Breast epithelium (tissue), 4 donors: ENCODE results near the gene RIT2. TPM values are rescaled to one million over a fixed set of nuclear protein-coding genes. Genes with fewer than 3 reads are reported as not detected.

Experiments
- DNase-seq, 2 donors: peaks; one replicate each; pipeline ENCODE4 v3.0.0-alpha.2; 2019; ENCODE audit warnings: low spot score in 2 of 2
- H3K27ac ChIP-seq, 2 donors: fragments of 200-600 bp; sonication (generic) in 1 of 2; one replicate each; pipeline ENCODE4 v1.5.1; 2016 to 2019; ENCODE audit warnings: mild to moderate bottlenecking in 1 of 2
- H3K27me3 ChIP-seq, 2 donors: fragments of 200-600 bp; sonication (generic) in 1 of 2; one replicate each; pipeline versions ENCODE4 v1.5.1 to v1.6.0; 2017 to 2019; ENCODE audit warnings: control low read depth in 1 of 2, mild to moderate bottlenecking in 1 of 2
- H3K36me3 ChIP-seq: fragments of 200-600 bp; one replicate; pipeline ENCODE4 v1.5.1; 2019
- H3K4me1 ChIP-seq, 2 donors: fragments of 200-600 bp; sonication (generic); one replicate each; pipeline ENCODE4 v1.5.1; 2016 to 2019; ENCODE audit warnings: control low read depth in 1 of 2
- H3K4me3 ChIP-seq, 3 donors: fragments of 200-600 bp; sonication (generic); 1 replicate in 2 of 3; 2 replicates in 1 of 3; pipeline ENCODE4 v1.5.1; 2016 to 2019; ENCODE audit warnings: mild to moderate bottlenecking in 3 of 3, moderate library complexity in 2 of 3
- H3K9me3 ChIP-seq, 2 donors: fragments of 200-600 bp; sonication (generic) in 1 of 2; one replicate each; pipeline ENCODE4 v1.5.1; 2016 to 2019; ENCODE audit warnings: control low read depth in 1 of 2
- POLR2A ChIP-seq: fragments of 450-650 bp; IDR thresholded peaks from one replicate; pipeline ENCODE4 v1.6.1; 2016; ENCODE audit warnings: antibody characterized with exemption, mild to moderate bottlenecking, moderate library complexity
- POLR2AphosphoS5 ChIP-seq, 3 donors: sonication (generic); formaldehyde crosslinking; IDR thresholded peaks; one replicate each; pipeline ENCODE4 v1.6.1; 2017; ENCODE audit warnings: antibody characterized with exemption in 3 of 3
- intact Hi-C: fragments of 100-400 bp; cut with DNase I; formaldehyde crosslinking; loops from one replicate; pipeline ENCODE4 v1.15.1; 2023; ENCODE audit warnings: low total_unique reads
- total RNA-seq, 3 donors: library from RNA; depleted of rRNA; stranded (reverse); fragments of >200 nt; gene quantifications; one replicate each; pipeline ENCODE4 v1.1.0, GENCODE V29; 2016
- TF ChIP-seq, protein P1 (sequence below), 3 donors: fragments of 450-650 bp; IDR thresholded peaks; one replicate each; pipeline ENCODE4 v1.5.1; 2016 to 2017; ENCODE audit warnings: antibody characterized with exemption in 3 of 3, mild to moderate bottlenecking in 3 of 3, moderate library complexity in 3 of 3

Gene RIT2
- total RNA-seq, 3 donors from 2014 or later: not detected

DNA sequence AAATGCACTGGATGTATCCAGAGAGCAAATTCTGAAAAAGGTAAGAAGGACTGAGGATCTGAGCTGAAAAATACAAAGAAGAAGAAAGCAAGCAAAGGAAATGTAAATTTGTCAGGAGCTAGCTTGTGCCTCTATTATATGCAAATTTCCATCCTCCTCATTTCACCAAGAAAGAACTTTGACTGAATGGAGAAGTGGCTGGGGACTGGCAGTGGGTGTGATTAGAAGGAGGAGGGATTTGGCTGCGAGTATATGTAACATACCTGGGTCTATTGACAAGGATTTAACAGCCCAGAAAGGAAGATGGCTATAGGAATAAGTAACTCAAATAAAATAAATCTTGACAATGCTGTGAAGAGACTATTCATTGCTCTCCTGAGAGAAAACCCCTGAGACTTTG is 19.4 kb upstream of the RIT2 start:
- TF ChIP-seq POLR2AphosphoS5 (IDR thresholded peaks at IDR 0.05) (no peak), POLR2A (no peak)
- TF ChIP-seq, protein P1, sequence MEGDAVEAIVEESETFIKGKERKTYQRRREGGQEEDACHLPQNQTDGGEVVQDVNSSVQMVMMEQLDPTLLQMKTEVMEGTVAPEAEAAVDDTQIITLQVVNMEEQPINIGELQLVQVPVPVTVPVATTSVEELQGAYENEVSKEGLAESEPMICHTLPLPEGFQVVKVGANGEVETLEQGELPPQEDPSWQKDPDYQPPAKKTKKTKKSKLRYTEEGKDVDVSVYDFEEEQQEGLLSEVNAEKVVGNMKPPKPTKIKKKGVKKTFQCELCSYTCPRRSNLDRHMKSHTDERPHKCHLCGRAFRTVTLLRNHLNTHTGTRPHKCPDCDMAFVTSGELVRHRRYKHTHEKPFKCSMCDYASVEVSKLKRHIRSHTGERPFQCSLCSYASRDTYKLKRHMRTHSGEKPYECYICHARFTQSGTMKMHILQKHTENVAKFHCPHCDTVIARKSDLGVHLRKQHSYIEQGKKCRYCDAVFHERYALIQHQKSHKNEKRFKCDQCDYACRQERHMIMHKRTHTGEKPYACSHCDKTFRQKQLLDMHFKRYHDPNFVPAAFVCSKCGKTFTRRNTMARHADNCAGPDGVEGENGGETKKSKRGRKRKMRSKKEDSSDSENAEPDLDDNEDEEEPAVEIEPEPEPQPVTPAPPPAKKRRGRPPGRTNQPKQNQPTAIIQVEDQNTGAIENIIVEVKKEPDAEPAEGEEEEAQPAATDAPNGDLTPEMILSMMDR (IDR thresholded peaks at IDR 0.05): no peak
- no peaks in the 10 kb centered on the region for H3K4me1 ChIP-seq
- H3K27me3 ChIP-seq: no peaks in the 10 kb centered on the region
- H3K4me3 ChIP-seq: no peak overlapping the region
- H3K9me3 ChIP-seq: no peaks in the 10 kb centered on the region
- DNase-seq: no peak
- H3K36me3 ChIP-seq: no peaks in the 10 kb centered on the region
- H3K27ac ChIP-seq: no peak overlapping the region
- intact Hi-C loops: no loop called here

DNA sequence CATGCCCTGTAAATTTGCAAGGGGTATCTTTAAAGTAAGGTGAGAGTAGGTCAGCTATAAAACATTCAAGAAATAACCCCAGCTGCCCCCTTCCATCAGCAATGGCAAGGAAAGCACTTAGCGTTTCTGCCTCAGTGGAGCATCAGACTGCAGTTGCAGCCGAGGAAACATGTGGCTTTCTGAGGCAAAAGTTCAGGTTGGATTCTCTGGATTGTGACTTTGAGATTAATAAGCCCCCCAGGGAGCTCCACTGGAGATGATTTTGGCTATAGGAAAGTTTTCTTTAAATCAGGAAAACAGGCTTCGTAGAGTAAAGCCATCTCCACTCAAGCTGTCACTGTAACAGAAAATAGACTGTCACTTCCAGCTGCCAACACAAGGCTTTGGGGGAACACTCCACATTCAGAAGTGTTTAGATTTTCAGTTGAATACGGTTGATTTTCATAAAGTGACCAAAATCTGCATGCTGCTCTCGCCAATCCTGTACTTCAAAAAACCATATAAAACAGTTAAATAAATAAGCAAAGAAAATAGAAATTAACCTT is 15.3 kb upstream of the RIT2 start:
- Histone ChIP-seq H3K4me3 (no peak overlapping the region), H3K27ac (no peak overlapping the region), H3K4me1 (no peaks in the 10 kb centered on the region), H3K27me3 (no peaks in the 10 kb centered on the region), H3K36me3 (no peaks in the 10 kb centered on the region), H3K9me3 (no peaks in the 10 kb centered on the region)
- intact Hi-C loops: no loop called here
- DNase-seq: no peak
- TF ChIP-seq, protein P1 (IDR thresholded peaks at IDR 0.05): no peak
- no peak for TF ChIP-seq POLR2A
- TF ChIP-seq POLR2AphosphoS5 (IDR thresholded peaks at IDR 0.05): no peak

DNA sequence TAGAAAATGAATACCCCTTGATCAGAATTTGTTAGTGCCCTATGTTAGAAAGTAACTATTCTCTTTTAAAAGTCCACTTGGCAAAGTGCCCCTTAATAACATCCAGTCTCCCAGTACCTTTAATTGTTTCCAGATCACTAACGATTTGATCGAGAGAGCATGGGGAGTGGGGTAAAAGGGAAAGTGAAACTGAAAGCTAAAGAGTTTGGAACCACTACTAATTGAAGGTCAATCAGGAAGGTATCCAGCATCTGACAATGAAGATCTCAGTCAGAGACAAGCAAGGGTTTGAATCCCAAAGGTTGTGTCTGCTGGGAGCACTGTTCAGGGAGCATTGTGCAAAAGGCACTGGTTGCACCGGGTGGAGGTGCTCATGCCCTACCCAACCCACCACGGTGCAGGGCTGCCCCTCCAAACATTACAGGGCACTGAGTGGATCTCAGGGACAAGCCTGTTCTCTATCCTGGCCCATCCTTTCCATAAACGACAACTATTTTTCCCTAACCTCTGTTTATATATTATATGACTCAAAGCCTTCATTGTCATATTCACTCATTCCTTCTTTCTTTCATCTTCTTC is 14.6 kb upstream of the RIT2 start:
- no peak overlapping the region for H3K27ac ChIP-seq
- no peaks in the 10 kb centered on the region for H3K27me3 ChIP-seq
- no peaks in the 10 kb centered on the region for H3K36me3 ChIP-seq
- H3K4me3 ChIP-seq: peak overlapping the region; percentile 13 to 67 (median 38)
- TF ChIP-seq POLR2AphosphoS5 (IDR thresholded peaks at IDR 0.05) (no peak), POLR2A (no peak)
- TF ChIP-seq, protein P1 (IDR thresholded peaks at IDR 0.05): no peak
- H3K4me1 ChIP-seq: no peaks in the 10 kb centered on the region
- no peaks in the 10 kb centered on the region for H3K9me3 ChIP-seq
- no peak for DNase-seq
- intact Hi-C loops: no loop called here

DNA sequence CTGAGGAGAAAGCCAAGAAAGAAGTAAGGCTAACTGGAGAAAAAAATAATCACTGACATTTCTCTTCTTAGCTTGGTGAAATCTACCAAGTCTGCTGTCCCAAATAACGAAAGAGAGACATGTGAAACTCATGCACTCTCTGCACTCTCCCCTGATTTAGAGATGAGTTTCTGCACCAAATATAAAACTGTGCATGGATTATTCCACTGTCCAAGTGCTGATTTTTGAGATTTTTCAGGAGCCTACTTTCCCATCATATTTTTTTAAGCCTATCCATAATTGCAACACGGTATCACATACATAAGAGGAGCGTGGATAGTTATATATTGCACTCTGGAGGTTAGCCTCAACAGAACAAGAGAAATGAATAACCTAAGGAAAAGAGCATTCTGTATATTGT is 10.0 kb upstream of the RIT2 start:
- intact Hi-C loops: no loop called here
- no peaks in the 10 kb centered on the region for H3K9me3 ChIP-seq
- no peaks in the 10 kb centered on the region for H3K27me3 ChIP-seq
- TF ChIP-seq, protein P1 (IDR thresholded peaks at IDR 0.05): no peak
- TF ChIP-seq POLR2A (no peak), POLR2AphosphoS5 (IDR thresholded peaks at IDR 0.05) (no peak)
- H3K36me3 ChIP-seq: no peaks in the 10 kb centered on the region
- H3K4me1 ChIP-seq: no peaks in the 10 kb centered on the region
- no peak for DNase-seq
- H3K4me3 ChIP-seq: no peak overlapping the region
- H3K27ac ChIP-seq: no peak overlapping the region

DNA sequence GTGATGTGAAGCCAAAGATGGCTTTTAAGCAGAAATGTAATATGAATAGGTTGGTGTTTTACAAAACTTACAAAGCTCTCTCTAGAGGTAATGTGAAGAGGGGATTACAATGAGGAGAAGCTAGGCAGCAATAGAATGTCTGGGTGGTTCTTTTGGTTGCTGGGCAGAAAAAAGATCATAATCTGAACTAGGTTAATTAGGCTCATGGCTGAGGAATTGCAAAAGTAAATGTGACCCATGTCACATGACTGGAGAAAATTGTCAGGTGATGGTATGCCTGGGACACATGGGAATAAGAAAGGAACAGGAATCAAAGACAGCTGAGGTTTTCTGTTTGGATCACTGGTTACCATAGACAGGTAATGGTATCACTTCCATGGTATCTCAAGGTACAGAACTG is 7.5 kb upstream of the RIT2 start:
- H3K4me3 ChIP-seq: no peak overlapping the region
- intact Hi-C loops: no loop called here
- no peaks in the 10 kb centered on the region for H3K9me3 ChIP-seq
- no peak for DNase-seq
- H3K36me3 ChIP-seq: no peaks in the 10 kb centered on the region
- H3K27me3 ChIP-seq: no peaks in the 10 kb centered on the region
- no peak for TF ChIP-seq POLR2A
- H3K27ac ChIP-seq: no peak overlapping the region
- H3K4me1 ChIP-seq: no peaks in the 10 kb centered on the region
